Keratinocyte (primary cell): ENCODE data around the gene RNLS.
"Not testable (repeated sequence)": the region's sequence is repeated elsewhere in the genome, so short reads cannot be mapped to it uniquely, and the experiment has no call there.

Source experiments
- CTCF ChIP-seq, 3 experiments: IDR thresholded peaks in 1 of 3; conservative IDR thresholded peaks in 1 of 3; optimal IDR thresholded peaks in 1 of 3; 2 replicates in 2 of 3; 3 replicates in 1 of 3; pipeline versions ENCODE3 to v1.5.1; 2011; ENCODE audit warnings: low read length in 3 of 3, mild to moderate bottlenecking in 3 of 3, moderate library complexity in 2 of 3, control low read depth in 1 of 3, inconsistent platforms in 1 of 3; ENCODE audit not compliant: insufficient read depth in 2 of 3; ENCODE audit errors: extremely low read depth in 1 of 3
- EZH2 ChIP-seq: IDR thresholded peaks from one replicate; pipeline ENCODE4 v1.6.1; 2012; ENCODE audit warnings: inconsistent platforms, mild to moderate bottlenecking, low read length, moderate library complexity

- not testable (repeated sequence) for TF ChIP-seq CTCF (optimal IDR thresholded peaks at IDR 0.05 in 1 of 3, IDR thresholded peaks at IDR 0.05 in 1 of 3, conservative IDR thresholded peaks at IDR 0.05 in 1 of 3; ENCODE audit: extremely low read depth in 1 of 3, insufficient read depth in 2 of 3, low read length in 3 of 3); EZH2
These were observed 96.3 kb downstream of the RNLS start for GRCh38 chr10:88486816-88487215.
